ENCODE measurements around the gene BDH1.
A peak's percentile ranks its signal among the peaks of the same experiment; 100 is the strongest.
"Not testable (repeated sequence)": the region's sequence is repeated elsewhere in the genome, so short reads cannot be mapped to it uniquely, and the experiment has no call there.

BDH1 gene

DNA sequence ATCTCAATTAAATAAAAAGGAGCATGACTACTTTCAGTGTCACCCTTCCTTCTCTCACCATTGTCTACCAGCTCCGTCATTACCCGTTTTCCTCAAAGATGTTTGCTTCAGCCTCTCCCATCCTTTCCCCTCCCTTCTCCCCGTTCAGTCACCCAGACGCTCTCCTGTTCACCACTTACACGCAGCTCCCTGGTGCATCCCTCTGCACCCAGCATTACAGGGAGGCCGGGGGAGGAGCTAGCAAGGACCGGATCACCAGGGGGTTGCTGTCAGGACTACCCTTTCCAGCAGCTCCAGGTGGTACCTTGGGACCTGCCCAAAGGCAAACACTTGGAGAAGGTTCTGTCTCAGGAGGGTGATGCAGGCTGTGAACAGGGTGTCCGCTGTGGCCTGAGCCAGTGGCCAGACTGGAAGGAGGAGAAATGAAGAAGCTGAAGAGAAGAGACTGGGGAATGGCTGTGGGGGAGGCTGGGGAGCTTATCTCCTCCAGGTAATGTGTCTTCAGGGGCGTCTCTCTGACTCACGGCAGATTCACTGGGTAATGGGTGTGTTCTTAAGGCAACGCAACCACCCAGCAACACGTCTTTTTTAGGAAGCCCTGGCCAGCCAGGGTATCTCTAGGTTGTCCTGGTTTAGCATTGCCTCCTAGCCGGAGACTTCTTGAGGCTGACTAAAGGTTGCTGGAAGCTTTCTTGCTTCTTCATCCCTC, 21.8 kb upstream of the BDH1 start:
- DNase-seq, result no peak

DNA sequence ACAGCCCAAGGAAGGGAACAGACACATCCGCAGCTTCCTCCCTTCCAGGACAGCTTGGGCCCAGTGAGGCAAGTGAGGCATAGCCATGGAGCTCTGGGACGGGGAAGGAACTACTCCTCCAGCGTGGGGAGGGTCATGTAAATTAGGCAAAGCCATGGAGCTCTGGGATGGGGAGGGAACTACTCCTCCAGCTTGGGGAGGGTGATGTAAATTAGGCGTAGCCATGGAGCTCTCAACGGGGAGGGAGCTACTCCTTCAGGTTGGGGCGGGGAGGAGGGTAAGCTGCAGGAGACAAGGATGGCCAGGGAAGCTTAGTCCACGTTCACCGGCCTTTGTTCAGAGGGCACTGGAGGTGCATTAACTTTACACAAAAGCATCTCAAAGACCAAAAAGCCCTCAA, 21.1 kb upstream of the BDH1 start:
- DNase-seq, result no peak

DNA sequence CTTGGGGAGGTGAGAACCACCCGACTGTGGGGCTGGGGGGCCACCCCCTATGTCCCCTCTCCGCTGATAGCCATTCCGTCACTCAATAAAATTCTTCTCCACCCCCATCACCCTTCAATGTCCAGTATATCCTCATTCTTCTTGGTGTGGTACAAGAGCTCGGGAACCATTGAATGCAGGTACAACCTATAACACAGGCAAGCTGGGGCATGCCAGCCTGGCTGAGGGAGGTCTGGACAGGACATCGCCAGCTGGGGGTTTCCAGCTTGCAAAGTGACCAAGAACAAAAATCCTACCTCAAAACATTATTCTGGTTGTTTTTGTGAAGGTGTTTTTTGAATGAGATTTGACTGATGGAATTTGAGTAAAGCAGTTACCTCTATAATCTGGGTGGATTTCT, 19.6 kb upstream of the BDH1 start:
- no peak for DNase-seq

DNA sequence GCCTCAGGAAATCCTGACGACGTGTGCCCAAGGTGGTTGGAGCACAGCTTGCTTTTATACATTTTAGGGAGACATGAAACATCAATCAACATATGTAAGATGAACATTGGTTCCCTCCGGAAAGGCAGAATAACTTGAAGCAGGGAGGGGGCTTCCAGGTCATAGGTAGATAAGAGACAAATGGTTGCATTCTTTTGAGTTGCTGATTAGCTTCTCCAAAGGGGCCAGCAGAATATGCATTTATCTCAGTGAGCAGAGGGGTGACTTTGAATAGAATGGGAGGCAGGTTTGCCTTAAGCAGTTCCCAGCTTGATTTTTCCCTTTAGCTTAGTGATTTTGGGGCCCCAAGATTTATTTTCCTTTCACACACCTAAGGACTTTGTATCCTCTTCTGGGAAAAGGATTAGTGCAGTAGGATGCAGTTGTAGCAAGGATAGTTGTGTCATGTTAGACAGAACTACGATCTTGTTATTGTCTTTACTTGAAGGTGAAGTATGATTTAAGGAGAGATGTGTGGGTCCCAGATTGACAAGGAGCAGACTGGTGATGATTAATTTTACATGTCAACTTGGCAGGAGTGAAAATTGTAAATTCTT, 18.7 kb upstream of the BDH1 start:
- not testable (repeated sequence) for DNase-seq

DNA sequence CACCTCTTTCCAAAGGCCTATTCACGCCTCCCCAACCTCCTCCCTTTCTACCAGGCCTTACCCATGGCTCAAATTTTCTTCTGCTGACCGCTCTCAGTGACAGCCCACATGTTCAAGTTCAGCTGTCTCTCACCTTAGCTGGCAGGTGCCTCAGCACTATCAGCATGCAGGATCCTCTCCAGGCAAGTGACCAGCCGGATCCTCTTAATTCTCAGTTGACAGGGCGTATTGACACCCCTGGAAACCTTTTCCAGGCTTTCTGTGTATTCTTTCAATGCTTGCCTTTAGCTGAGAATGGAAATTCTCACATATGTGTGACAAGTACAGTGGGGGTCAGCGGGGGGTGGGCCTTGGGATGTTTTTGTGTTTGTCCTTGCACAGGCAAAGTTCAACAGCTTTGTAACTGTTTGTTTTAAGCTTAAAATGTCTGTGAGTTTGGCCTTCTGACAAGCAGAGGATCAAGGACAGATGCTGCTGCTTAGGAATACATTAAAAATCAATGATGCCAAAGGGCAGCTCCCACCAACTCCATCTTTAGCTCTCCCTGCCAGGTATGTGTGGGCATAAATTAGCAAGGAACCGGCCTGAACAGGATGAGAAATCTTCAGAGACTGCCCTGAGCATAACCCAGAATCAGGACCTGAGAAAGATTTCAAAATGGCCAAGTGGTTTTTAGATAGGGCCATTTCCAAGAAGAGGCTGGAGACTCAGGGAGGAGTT, 17.4 kb upstream of the BDH1 start:
- no peak for DNase-seq

DNA sequence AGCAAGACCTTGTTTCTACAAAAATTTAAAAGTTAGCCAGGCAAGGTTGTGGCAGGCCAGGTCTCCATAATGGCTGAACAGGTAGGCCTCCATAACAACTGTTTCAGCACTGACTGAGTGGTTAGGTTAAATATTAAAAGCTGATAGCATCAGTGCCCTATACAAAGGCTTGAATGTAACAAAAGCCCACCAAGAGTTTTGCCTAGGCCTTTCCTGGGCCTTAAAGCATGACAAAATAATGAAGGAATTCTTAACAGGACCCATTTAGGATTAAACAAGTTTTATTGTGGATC, 16.1 kb upstream of the BDH1 start:
- not testable (repeated sequence) for DNase-seq

DNA sequence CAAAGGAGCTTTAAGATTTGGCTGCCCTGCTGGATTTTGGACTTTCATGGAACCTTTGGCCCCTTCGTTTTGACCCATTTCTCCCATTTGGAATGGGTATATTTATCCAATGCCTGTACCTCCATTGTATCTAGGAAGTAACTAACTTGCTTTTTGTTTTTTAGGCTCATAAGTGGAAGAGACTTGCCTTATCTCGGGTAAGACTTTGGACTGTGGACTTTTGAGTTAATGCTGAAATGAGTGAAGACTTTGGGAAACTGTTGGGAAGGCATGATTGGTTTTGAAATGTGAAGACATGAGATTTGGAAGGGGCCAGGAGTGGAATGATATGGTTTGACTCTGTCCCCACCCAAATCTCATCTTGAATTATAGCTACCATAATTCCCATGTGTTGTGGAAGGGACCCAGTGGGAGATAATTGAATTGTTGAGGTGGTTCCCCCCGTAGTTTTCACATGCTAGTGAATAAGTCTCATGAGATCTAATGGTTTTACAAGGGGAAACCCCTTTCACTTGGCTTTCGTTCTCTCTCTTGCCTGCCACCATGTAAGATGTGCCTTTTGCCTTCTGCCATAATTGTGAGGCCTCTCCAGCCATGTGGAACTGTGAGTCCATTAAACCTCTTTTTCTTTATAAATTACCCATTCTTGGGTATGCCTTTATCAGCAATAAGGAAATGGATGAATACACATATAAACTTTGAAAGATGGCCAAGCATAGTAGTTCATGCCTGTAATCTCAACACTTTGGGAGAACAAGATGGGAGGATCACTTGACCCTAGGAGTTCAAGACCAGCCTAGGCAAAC, 15.5 kb upstream of the BDH1 start:
- DNase-seq, result not testable (repeated sequence)

DNA sequence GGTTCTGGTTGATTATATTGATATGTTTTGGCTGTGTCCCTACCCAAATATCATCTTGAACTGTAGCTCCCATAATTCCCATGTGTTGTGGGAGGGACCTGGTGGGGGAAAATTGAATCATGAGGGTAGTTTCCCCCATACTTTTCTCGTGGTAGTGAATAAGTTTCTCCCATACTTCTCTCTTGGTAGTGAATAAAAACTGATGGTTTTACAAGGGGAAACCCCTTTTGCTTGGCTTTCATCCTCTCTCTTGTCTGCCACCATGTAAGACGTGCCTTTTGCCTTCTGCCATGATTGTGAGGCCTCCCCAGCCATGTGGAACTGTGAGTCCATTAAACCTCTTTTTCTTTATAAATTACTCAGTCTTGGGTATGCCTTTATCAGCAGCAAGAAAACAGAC, 13.7 kb upstream of the BDH1 start:
- not testable (repeated sequence) for DNase-seq

DNA sequence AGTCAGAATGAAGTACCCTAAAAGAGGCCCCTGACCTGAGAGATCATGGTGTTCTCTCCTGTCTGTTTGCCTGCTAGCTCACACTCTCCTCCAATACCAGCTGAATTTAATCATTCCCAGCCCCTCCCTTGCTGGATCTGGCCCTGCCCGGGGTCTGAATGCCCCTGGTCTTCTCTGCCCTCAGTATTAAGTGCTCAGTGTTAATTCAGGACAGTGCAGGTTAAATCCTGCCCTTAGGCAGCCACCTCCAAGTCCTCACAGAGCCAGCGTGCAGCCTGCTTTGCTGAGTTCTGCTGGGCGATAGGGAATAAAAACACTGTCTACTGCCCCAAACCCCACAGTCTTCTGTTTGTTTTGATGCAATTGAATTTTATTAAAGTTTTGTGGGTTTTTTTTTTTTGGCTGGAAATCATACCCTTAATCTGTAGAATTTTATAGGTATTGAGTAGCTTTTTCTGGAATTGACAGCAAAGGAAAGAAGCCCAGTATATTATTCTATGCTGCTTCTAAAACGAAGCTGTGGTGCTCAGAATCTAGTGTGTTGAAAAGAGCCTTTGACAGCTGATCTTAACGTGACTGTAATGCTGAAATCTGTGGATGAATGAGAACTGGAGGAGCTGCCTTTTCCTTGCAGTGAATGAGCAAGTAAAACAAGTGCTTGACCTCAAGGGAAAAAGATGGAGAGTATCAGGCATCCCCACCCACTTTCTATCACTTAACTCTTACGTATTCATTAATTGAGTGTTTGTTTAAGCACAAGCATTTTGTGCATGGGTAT, 12.3 kb upstream of the BDH1 start:
- no peak for DNase-seq

DNA sequence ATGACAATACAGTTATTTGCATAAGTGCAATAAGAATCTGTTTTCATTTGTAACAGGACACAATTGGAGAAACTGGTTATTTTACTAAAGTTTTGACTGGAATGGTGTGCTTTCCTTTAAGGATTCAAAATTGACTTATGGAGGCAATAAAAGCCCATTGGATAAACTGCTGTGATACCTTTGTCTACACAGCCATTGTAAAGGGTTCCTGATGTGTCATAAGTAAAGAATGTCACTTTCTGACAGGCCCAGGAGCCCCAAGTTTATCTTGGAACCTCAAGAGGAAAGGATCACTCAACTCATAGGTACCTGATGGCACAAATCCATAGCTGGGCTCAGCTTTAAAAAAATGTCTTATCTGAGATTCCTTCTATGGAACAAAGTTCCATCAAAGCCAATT, 10.4 kb upstream of the BDH1 start:
- not testable (repeated sequence) for DNase-seq

DNA sequence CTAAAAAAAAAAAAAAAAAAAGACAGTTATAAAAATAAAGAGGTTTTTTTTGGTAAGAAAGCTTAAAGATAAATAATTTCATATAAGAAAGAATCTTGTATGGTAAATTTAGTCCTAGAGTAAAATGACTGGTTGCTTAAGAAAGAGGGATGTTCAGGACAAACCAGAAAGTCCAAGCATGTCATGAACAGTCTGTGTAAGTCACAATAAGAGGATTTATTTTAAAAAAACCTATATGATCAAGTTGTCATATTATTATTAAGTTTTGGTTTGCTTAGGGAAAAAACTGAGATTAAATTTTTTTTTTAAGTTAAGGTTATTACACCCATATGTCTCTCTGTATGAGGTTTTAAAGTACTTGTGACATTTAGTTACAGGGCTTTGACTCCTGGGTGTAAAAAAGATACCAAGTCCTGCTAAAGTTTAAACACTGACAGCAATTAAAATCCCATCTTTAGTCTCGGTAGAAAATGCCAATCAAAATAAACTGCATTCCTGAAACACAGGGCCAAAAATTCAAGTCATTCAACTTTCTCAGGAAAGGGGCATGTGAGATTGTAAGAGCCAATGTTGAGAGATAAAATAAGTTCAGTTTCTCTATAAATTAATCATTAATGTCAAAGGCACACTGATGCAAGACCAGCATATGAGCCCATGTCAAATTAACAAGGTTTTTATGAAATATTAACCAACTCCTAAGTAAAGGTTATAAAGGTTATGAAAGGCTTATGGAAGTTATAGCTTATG, 8.5 kb upstream of the BDH1 start:
- DNase-seq, result no peak

DNA sequence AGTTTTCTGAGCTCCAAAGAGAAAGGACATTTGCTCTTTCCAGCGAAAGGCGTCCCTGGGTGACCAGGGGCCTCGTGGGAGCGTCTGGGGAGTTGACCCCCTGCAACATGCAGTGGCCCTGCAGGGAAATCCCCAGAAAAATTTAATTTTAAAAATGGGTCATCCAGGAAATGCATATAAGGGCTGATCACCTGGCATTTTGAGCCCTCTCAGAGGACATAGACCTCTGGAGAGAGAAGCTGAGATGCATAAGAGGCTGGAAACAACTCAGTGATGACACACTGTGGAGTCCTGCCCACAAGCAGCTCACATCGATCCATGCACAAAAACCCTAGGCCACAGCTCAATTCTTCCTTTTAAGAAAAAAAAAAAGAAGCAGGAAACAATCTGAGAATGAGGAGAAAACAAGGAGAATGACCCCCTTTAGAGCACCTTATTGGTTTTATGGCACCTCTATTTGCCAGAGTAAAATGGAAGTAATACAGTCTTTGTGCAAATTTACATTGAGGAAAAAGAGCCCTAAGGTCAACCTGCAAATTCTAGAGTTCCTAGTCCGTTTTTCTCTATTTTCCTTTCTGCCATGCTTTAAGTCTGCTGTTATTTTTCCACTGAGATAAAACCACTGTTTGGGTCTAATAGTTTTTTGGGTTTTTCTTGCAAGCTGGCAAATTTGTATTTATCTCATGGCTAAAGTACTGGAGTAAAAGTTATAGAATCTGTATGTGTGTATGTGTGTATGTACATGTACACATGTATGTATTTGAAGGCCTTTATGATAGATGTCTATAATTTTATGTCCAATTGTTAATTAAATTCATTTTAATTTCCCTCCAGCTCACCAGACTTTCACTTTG, 6.9 kb upstream of the BDH1 start:
- DNase-seq, result no peak

DNA sequence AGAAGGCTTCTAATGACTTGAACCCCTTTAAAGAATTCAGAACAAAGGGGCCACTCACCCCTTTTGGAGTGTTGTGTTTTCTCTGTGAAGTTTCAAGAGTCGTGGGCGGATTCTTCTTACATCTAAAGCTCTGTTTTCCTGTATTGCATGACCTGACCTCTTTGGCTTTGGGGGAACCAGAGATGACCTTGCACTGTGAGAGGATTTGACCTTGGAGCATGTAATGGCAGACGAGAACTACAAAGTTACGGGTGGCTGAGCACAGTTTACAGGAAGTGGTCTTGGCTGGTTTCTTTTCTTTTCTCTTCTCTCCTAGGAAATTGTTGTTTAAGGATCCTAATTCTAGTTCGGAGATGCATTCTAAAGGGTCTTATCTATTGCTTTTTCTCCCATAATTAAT, 6.2 kb upstream of the BDH1 start:
- DNase-seq, result no peak

DNA sequence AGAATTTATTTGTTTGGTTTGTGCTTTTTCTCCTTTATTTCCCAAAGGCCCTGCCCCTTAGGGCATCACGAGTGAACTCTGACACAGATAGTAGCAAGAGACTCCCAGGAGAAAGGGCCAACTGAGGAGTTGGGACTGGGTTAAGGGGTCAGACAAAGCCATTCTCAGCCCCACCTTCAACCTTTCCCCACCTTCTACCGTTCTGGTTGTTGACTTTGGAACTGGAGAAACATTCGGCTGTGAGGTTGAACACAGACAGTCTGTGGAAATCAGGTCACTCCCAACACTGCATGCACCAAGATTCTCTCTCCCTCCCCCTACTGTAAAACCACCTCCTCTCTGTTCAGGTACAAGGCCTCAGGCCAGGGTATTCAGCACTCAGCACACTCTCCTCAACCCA, 3.9 kb upstream of the BDH1 start:
- no peak for DNase-seq

DNA sequence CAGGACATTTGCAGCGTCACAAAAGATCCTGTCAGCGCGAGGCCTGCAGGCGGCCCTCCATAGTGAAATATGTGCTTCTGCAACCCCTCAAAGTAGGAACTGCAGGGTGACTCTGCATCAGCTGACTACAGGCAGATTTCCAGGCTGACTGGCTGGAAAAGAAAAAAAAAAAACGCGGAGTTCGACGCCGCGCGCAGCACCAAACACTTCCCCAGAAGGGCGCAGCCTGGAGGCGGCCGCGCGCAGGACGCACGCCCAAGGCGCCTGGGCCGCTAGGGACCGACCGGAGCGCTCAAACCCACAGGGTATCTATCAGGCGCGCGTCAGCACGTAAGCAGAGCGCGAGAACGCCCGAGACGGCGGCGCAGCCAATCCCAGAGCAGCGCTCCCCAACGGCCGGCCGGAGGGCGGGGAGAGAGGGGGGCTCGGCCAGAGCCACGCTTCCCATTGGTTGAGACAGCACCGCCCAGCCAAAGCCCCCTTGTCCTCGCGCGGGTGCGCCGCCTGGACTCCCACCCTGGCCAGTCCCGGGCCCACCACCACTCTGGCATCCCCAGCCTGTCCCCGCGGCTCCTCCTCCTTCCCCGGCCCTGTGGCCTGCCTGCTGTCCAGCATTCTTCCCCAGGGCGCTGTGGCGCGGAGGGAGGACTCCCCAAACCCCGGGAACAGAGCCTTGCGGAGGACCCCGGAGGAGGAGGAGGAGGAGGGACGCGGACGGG, 1.0 kb downstream of the BDH1 start:
- DNase-seq, result peak; percentile 81

DNA sequence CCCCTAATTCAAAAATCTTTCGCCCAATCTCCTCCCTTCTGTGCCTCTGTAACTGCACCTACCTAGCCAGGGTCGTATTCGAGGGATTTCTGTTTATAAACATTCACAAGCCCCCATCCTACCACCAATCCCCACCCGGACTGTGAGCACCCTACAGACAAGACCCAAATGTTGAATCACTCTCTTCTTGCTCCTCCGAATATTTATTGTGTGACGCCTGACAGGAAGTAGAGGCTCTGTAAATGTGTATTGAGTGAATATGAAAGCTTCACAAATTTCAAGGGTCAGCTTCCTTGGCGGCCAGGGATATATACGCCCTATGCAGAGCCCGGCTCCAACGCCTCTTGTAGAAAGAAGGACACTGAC, 1.6 kb downstream of the BDH1 start:
- DNase-seq, result no peak

DNA sequence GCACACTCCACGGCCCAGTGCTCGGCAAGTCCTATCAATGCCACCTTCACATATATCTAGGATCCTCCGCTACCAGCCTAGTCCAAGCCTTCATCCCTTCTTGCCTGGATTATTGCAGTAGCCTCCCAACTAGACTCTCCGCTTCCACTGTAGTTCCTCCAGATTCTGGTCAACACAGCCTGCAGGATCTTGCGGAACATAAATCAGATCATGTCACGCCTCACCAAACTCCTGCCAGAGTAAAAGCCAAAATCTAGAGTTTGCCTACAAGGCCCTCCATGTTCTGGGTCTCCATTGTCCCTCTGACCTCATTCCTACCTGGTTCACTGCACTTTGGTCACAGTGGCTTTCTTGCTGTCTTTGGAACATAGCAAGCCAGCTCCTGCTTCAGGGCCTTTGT, 3.6 kb downstream of the BDH1 start:
- DNase-seq, result no peak

DNA sequence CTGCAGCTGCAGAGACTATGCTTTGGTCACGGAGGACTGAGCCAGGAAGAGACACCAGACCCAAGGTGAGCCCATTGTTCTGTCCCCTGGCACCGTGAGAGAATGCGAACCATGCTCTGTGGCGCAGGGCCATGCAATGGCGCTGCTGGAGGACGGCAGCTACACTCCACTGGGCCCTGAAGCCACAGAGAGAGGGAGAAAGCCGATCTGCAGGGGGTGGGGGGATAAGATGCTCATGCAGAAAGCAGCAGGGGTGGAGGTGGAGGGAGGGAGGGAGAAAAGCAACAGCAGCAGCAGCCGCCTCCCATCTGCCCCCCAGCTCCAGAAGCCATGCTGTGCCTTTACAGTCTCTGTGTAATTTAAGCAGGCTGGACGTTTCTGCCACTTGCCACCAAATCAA, 5.3 kb downstream of the BDH1 start:
- DNase-seq, result no peak

DNA sequence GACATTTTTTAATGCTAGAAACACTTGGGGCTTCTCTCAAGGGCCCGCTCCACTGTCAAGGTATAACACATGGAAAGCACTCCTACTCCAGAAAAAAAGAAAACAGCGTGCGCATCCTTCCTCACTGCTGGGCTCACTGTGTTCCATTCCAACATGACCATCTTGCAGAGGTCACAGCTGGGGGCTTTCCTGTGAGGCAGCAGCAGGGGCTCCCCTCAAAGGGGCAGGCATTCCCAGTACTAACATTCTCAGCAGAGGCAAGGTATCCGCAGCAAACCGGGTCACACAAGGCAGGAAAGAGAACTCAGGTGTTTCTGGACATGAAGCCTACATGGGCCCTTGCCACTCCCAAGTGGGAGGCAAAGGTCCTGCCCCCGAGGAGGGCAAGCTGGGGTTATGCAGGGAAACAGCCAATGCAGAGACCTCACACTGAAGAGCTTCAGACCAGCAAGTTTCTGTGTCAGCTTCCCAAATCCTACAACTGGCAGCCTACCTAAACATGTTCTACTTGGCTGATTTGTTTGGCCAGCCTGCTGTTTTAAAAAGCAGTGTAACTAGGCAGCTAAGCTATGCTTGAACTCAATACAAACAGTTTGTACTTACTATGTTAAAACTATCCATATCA, 6.4 kb downstream of the BDH1 start:
- no peak for DNase-seq
